ENCODE results near the gene GPR161. TPM values are rescaled to one million over a fixed set of nuclear protein-coding genes. Genes with fewer than 3 reads are reported as not detected.

Gene GPR161
- total and polyA plus RNA-seq, 10 of the 15 experiments (the other 5 are each of a cell fraction or from before 2014, with no cell fraction given) = 0.07 to 0.49 (median 0.34) TPM; not detected in 2

DNA sequence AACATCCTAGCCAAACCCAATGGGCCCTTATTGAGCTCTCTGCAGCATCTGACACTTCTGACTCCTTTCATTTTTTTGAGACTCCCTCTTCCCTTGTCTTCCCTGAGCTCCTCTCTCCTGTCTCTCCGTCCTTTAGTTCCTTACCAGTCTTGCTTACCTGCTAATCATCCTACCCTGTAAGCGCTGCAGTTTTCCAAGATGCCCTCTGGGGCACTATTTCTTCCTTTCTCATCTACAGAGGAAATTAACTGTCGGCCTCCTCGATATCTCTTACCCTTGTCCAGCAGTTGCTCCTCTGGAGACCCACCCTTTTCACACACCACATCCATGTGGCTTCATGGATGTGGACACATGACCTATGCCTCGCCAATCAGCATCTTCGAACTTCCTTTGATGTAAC lies 6.8 kb downstream of the GPR161 start:
- FAIRE-seq = no peak
- POLR2A ChIA-PET = no interaction called here
- TF ChIP-seq SUZ12 (IDR thresholded peaks at IDR 0.05; ENCODE audit: unreplicated experiment) = no peak
- no peak for TF ChIP-seq STAT1 (conservative IDR thresholded peaks at IDR 0.05)
- TF ChIP-seq, protein P1, sequence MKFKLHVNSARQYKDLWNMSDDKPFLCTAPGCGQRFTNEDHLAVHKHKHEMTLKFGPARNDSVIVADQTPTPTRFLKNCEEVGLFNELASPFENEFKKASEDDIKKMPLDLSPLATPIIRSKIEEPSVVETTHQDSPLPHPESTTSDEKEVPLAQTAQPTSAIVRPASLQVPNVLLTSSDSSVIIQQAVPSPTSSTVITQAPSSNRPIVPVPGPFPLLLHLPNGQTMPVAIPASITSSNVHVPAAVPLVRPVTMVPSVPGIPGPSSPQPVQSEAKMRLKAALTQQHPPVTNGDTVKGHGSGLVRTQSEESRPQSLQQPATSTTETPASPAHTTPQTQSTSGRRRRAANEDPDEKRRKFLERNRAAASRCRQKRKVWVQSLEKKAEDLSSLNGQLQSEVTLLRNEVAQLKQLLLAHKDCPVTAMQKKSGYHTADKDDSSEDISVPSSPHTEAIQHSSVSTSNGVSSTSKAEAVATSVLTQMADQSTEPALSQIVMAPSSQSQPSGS (IDR thresholded peaks at IDR 0.05; ENCODE audit: low read length) = no peak
- TF ChIP-seq ZNF592 (IDR thresholded peaks at IDR 0.05) = no peak
- no peak for TF ChIP-seq JUNB (IDR thresholded peaks at IDR 0.05)
- TF ChIP-seq, protein P2, sequence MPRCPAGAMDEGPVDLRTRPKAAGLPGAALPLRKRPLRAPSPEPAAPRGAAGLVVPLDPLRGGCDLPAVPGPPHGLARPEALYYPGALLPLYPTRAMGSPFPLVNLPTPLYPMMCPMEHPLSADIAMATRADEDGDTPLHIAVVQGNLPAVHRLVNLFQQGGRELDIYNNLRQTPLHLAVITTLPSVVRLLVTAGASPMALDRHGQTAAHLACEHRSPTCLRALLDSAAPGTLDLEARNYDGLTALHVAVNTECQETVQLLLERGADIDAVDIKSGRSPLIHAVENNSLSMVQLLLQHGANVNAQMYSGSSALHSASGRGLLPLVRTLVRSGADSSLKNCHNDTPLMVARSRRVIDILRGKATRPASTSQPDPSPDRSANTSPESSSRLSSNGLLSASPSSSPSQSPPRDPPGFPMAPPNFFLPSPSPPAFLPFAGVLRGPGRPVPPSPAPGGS (IDR thresholded peaks at IDR 0.05; ENCODE audit: borderline replicate concordance, insufficient read depth, low read depth, low read length, poor library complexity, severe bottlenecking) = no peak
- TF ChIP-seq SRF (IDR thresholded peaks at IDR 0.05; ENCODE audit: low read depth in 2 of 2, low read length in 2 of 2) = no peak
- TF ChIP-seq POLR2A (IDR thresholded peaks at IDR 0.05; ENCODE audit: low read depth, low read length) = no peak
- TF ChIP-seq BACH1 (IDR thresholded peaks at IDR 0.05; ENCODE audit: borderline replicate concordance) = no peak
- TF ChIP-seq, protein P3, sequence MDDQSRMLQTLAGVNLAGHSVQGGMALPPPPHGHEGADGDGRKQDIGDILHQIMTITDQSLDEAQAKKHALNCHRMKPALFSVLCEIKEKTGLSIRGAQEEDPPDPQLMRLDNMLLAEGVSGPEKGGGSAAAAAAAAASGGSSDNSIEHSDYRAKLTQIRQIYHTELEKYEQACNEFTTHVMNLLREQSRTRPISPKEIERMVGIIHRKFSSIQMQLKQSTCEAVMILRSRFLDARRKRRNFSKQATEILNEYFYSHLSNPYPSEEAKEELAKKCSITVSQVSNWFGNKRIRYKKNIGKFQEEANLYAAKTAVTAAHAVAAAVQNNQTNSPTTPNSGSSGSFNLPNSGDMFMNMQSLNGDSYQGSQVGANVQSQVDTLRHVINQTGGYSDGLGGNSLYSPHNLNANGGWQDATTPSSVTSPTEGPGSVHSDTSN (IDR thresholded peaks at IDR 0.05; ENCODE audit: insufficient replicate concordance, low read depth, low read length) = no peak
- TF ChIP-seq BRCA1 (IDR thresholded peaks at IDR 0.05; ENCODE audit: low read depth, low read length) = no peak
- TF ChIP-seq YY1 (IDR thresholded peaks at IDR 0.05; ENCODE audit: low read depth, low read length) = no peak
- TF ChIP-seq ZBTB11 (CRISPR knock-in tag; IDR thresholded peaks at IDR 0.05) = no peak

More for the DNA sequence above, 6.8 kb downstream of the GPR161 start:
- no peak for DNase-seq (ENCODE audit: low read depth, low spot score)
- H3K27ac ChIP-seq (ENCODE audit: control insufficient read depth, insufficient read depth) = no peak overlapping the region
- no peaks in the 10 kb centered on the region for H4K20me1 ChIP-seq (ENCODE audit: control insufficient read depth, insufficient read depth)
- 42% methylated on average over 6 of the region's 6 CpGs for WGBS (ENCODE audit: insufficient coverage, insufficient replicate concordance, low lambda C conversion rate, missing lambda C conversion rate)
- no peak overlapping the region for H3K4me2 ChIP-seq (ENCODE audit: control insufficient read depth, insufficient read depth)
- RAD21 ChIA-PET (ENCODE audit: unreplicated experiment) = interaction anchor here (1.0 kb wide), 1 partner anchor 213 kb away, joined by 3 read pairs; no protein-coding TSS in a partner anchor
- no peaks in the 10 kb centered on the region for H3K36me3 ChIP-seq (ENCODE audit: control insufficient read depth in 2 of 2, insufficient read depth in 2 of 2, low read length in 1 of 2)
- SMC1A ChIA-PET (ENCODE audit: uncharacterized antibody, unreplicated experiment) = interaction anchor here (1.0 kb wide), 1 partner anchor 106 kb away, joined by 3 read pairs; no protein-coding TSS in a partner anchor
- CTCF ChIA-PET = interaction anchor here (1.3 to 1.4 kb wide), 2 partner anchors 17 to 24 kb away, joined by 3 to 4 read pairs; no protein-coding TSS in a partner anchor
- no peak overlapping the region for H2AFZ ChIP-seq (ENCODE audit: control insufficient read depth, low read depth, low read length)
- H3K4me1 ChIP-seq (ENCODE audit: control insufficient read depth, insufficient read depth, low read length) = no peaks in the 10 kb centered on the region
- no peak for ATAC-seq
- no peak overlapping the region for H3K4me3 ChIP-seq
- intact Hi-C loops (cut with micrococcal nuclease; ENCODE audit: unreplicated experiment) (no loop called here), in situ Hi-C loops (cut with MboI) (no loop called here)
- H3K79me2 ChIP-seq (ENCODE audit: control insufficient read depth, insufficient read depth, low read length) = no peaks in the 10 kb centered on the region
- BruUV-seq (replicated peaks) = no TSS peak
- H3K9me3 ChIP-seq (replicated peaks; ENCODE audit: control insufficient read depth, insufficient read depth, low read length) = no peaks in the 10 kb centered on the region
- peaks cover 2 to 10% of the 10 kb centered on the region in 2 experiments; a peak in 3 of 4 replicates for H3K27me3 ChIP-seq (replicated peaks in 1 of 2; ENCODE audit: control insufficient read depth in 2 of 2, insufficient read depth in 2 of 2, low read length in 1 of 2)
- no peak overlapping the region for H3K9ac ChIP-seq (ENCODE audit: control insufficient read depth, insufficient read depth, low read length)
